Glutamatergic neuron (in vitro differentiated cells): ENCODE results near the gene FUT4. TPM values are rescaled to one million over a fixed set of nuclear protein-coding genes. Genes with fewer than 3 reads are reported as not detected.
"Not testable (repeated sequence)": the region's sequence is repeated elsewhere in the genome, so short reads cannot be mapped to it uniquely, and the experiment has no call there.

ENCODE experiments used
- DNase-seq: peaks from one replicate; pipeline ENCODE4 v3.0.0; 2022
- H3K27ac Mint-ChIP-seq: one replicate; pipeline ENCODE4 v1.8.0; 2020; ENCODE audit warnings: mild to moderate bottlenecking, mixed read lengths, inconsistent platforms; ENCODE audit not compliant: unreplicated experiment
- H3K27me3 Mint-ChIP-seq: one replicate; pipeline ENCODE4 v1.8.0; 2020; ENCODE audit warnings: mild to moderate bottlenecking, moderate library complexity, mixed read lengths, inconsistent platforms; ENCODE audit not compliant: unreplicated experiment
- H3K36me3 Mint-ChIP-seq: one replicate; pipeline ENCODE4 v1.8.0; 2020; ENCODE audit warnings: mild to moderate bottlenecking, mixed read lengths, inconsistent platforms; ENCODE audit not compliant: unreplicated experiment
- H3K4me1 Mint-ChIP-seq: one replicate; pipeline ENCODE4 v1.8.0; 2020; ENCODE audit warnings: mild to moderate bottlenecking, low read depth, mixed read lengths, inconsistent platforms; ENCODE audit not compliant: unreplicated experiment
- H3K4me3 Mint-ChIP-seq: one replicate; pipeline ENCODE4 v1.8.0; 2020; ENCODE audit warnings: mild to moderate bottlenecking, mixed read lengths, inconsistent platforms; ENCODE audit not compliant: unreplicated experiment
- H3K9me3 Mint-ChIP-seq: one replicate; pipeline ENCODE4 v1.8.0; 2020; ENCODE audit warnings: mild to moderate bottlenecking, moderate library complexity, mixed read lengths, inconsistent platforms; ENCODE audit not compliant: unreplicated experiment
- CTCF ChIP-seq: fragments of 200-600 bp; sonication (generic); IDR thresholded peaks from one replicate; pipeline ENCODE4 v1.5.0; 2021; ENCODE audit not compliant: partially characterized antibody, unreplicated experiment
- total RNA-seq: library from RNA; stranded (reverse); fragmentation: NEBNext Ultra II Directional; extraction: Animal tissue kit (Norgen Biotek cat#: 25700); gene quantifications from one replicate; pipeline ENCODE4 v1.2.1, GENCODE V29; 2021; ENCODE audit not compliant: unreplicated experiment

Gene FUT4
- total RNA-seq, 1 donor from 2014 or later, result 2.2 TPM

GRCh38 chr11:94563848-94564467 lies 20.2 kb downstream of the FUT4 start:
- H3K4me1 Mint-ChIP-seq, result no peaks in the 10 kb centered on the region
- no peak for TF ChIP-seq CTCF
- H3K4me3 Mint-ChIP-seq, result no peak overlapping the region
- H3K36me3 Mint-ChIP-seq, result no peaks in the 10 kb centered on the region
- H3K9me3 Mint-ChIP-seq, result no peaks in the 10 kb centered on the region
- H3K27ac Mint-ChIP-seq, result no peak overlapping the region
- no peak for DNase-seq
- H3K27me3 Mint-ChIP-seq, result no peaks in the 10 kb centered on the region

GRCh38 chr11:94567181-94567670 lies 23.5 kb downstream of the FUT4 start, which contains the start of gene PIWIL4:
PIWIL4 (plus strand) TSS chr11:94567368; CDS start chr11:94567519, 151 bp downstream.
- no peaks in the 10 kb centered on the region for H3K9me3 Mint-ChIP-seq
- TF ChIP-seq CTCF, result no peak
- H3K4me1 Mint-ChIP-seq, result no peaks in the 10 kb centered on the region

GRCh38 chr11:94568200-94568599 lies 24.5 kb downstream of the FUT4 start:
- no peaks in the 10 kb centered on the region for H3K27me3 Mint-ChIP-seq
- no peak overlapping the region for H3K4me3 Mint-ChIP-seq
- no peaks in the 10 kb centered on the region for H3K4me1 Mint-ChIP-seq
- H3K9me3 Mint-ChIP-seq, result no peaks in the 10 kb centered on the region
- no peaks in the 10 kb centered on the region for H3K36me3 Mint-ChIP-seq
- no peak for TF ChIP-seq CTCF
- H3K27ac Mint-ChIP-seq, result no peak overlapping the region
- DNase-seq, result no peak

More at GRCh38 chr11:94567181-94567670, 23.5 kb downstream of the FUT4 start, which contains the start of gene PIWIL4:
- no peaks in the 10 kb centered on the region for H3K27me3 Mint-ChIP-seq
- no peak within 1 kb of the TSS for H3K4me3 Mint-ChIP-seq
- no peaks in the 10 kb centered on the region for H3K36me3 Mint-ChIP-seq
- no peak for DNase-seq
- no peak within 1 kb of the TSS for H3K27ac Mint-ChIP-seq

GRCh38 chr11:94568717-94569116 lies 25.0 kb downstream of the FUT4 start:
- Mint-ChIP-seq H3K27ac (no peak overlapping the region), H3K27me3 (no peaks in the 10 kb centered on the region), H3K4me3 (no peak overlapping the region), H3K4me1 (no peaks in the 10 kb centered on the region), H3K36me3 (no peaks in the 10 kb centered on the region), H3K9me3 (no peaks in the 10 kb centered on the region)
- no peak for TF ChIP-seq CTCF
- DNase-seq, result no peak

- not testable (repeated sequence) for H3K4me1 Mint-ChIP-seq, H3K27ac Mint-ChIP-seq, H3K4me3 Mint-ChIP-seq, H3K27me3 Mint-ChIP-seq, H3K9me3 Mint-ChIP-seq, H3K36me3 Mint-ChIP-seq, DNase-seq
Measured at GRCh38 chr11:94572975-94573374, 29.3 kb downstream of the FUT4 start.
